SH-SY5Y (cell line): ENCODE measurements around the gene ATP6V1A.

Experiments
- GATA2 ChIP-seq: IDR thresholded peaks from 2 replicates; pipeline ENCODE4 v1.6.1; 2011; ENCODE audit warnings: mild to moderate bottlenecking, low read depth, low read length
- GATA3 ChIP-seq: IDR thresholded peaks from 2 replicates; pipeline ENCODE4 v1.6.1; 2011; ENCODE audit warnings: low read depth, mild to moderate bottlenecking, low read length, moderate library complexity

DNA sequence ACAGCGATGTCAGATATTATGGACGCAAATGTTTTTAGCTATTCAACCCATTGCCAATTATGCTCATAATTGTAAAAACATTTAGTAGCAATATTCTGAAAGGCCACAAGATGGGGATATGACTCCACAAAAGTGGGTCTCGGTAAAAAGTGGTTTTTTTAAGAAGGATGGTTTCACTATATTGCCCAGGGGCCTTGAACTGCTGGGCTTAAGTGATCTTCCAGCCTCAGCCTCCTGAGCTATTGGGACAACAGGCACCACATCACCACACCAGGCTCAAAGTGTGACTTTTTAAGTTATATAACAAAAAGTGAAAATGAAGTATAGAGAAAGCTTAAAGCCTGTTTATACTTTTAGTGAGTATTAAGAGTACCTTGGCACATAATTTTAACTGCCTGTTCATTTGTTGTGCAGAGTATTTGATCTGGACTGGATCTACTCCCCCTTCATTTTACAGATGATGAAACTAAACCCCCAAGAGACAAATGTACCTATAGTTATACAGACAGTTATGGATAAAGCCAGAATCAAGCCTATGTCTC is 10.2 kb upstream of the ATP6V1A start:
- TF ChIP-seq GATA2 (no peak), GATA3 (no peak)
